NCI-H2227 (cell line): ENCODE data around the gene CACNB2.

ENCODE experiments used
- DNase-seq: peaks from one replicate; lab custom pipeline; 2025; ENCODE audit not compliant: unreplicated experiment; lab: John Stamatoyannopoulos, UW

The CACNB2 gene

DNA sequence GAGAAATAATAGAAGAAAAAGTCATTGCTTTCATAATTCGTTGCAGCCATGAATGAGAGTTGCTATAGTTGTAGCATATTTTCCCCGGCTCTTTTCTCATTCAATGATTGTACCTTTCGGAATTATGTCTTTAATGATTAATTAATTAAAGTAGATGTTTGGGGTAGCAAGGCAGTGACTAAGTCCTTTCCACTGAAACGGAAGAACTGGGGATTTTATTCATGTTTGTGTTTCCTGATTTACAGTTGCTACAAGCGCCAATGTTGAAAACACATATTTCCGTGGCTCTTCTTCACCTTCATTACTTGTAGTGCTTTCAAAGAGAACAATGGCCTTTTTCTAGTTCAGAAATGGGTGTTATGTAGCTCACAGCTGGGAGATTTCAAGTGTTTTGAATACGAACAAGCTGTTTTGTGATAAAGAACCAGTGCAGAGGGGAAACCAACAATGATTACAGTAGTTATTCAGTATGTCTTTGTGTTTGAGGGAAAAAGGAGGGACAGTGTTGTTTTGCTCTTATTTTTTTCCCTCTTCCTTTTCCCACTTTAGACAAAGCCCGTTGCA lies 357.7 kb downstream of the CACNB2 start:
- no peak for DNase-seq

- DNase-seq, result no peak
These were observed 358.8 kb downstream of the CACNB2 start for GRCh38 chr10:18498998-18499397.

- DNase-seq, result no peak
These were observed 360.4 kb downstream of the CACNB2 start for GRCh38 chr10:18500576-18500975.

DNA sequence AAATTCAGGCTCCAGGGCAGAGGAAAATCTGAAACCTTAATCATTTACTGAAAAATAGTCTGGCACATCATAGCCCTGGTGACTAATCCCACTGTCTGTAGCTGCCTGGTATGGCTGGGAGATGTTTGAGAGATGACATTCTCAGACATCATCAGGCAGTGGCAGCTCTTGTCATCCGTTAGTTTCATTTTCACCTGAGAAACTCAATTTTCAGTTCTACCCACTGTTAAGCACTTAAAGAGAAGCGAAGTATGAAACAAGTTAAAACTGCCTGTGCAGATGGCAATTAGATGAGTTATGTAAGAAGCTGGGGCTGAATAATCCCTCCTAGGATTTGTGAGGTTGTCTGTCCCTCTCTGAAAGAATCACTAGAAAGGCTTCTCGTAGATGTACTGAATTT lies 361.0 kb downstream of the CACNB2 start:
- no peak for DNase-seq

- DNase-seq, result no peak
These were observed 361.4 kb downstream of the CACNB2 start for GRCh38 chr10:18501629-18502028.

GRCh38 chr10:18504161-18504560 lies 363.9 kb downstream of the CACNB2 start:
- DNase-seq, result no peak

DNA sequence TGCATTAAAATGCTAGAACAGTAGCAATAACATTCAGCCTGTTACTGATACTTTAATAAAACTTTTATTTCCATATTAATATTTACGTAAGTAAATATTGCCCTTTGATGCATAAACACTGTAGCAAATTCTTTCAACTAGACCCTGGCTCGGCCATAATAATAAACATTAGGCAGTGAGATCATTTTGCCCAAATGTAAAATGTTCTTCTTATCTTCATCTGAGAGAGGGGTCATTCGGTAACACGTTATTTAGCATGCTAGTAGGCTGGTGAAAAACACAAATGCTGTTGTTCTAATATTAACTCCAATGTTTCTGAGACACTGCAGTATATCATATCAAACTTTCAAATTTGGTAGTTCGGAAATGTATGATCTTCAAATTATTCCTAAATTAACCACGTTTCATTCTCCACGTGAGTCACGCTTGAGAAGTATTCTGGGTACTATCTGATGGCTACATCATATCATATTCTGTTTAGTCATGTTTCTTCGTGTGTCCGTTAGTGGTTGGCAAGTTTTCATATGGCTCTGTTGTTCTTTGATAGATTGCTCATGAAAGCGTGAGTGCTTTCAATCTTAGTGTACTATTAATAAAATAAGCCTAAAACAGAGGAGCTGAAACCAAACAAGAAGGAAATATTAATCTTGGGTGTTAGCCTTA lies 365.4 kb downstream of the CACNB2 start:
- no peak for DNase-seq

DNA sequence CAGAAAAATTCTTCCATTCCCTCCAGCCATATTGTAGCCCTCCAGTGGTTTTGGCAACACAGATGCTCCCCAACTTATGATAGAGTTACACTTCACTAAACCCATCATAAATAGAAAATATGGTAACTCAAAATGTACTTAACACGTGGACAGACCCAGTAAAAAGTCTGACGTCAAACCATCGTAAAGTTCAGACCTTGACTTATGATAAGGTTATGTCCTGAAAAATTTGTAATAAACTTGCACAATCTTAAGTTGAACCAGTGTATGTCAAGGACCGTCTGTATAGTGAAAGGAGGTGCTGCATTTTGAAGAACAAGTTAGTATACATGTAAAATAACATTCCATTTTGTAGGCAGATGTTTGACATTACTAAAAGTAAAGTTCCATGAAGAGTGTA lies 368.4 kb downstream of the CACNB2 start:
- DNase-seq, result no peak

GRCh38 chr10:18514537-18514936 lies 374.3 kb downstream of the CACNB2 start:
- no peak for DNase-seq

- DNase-seq, result no peak
These were observed 376.6 kb downstream of the CACNB2 start for GRCh38 chr10:18516851-18517250.

DNA sequence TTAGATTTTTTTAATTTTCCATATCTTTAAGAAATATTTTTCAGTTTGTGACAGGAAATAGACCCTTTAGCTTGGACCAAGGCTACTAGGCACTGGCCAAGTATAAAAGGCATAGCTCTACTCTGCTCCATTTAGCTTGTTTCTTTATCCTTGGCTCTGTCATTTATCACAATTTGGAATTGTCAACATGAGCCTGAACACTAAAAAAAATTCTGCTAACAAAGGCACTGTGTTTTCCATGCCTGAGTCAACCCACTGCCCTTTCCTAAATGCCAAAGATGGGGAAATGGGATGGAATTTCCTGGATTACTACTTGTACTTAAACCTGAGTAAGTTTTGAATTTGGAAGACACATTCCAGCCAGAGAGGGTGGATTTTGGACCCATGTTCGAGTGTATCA lies 382.8 kb downstream of the CACNB2 start:
- no peak for DNase-seq

- no peak for DNase-seq
These were observed 383.6 kb downstream of the CACNB2 start for GRCh38 chr10:18523858-18524257.

- DNase-seq, result no peak
These were observed 387.5 kb downstream of the CACNB2 start for GRCh38 chr10:18527687-18528086.

DNA sequence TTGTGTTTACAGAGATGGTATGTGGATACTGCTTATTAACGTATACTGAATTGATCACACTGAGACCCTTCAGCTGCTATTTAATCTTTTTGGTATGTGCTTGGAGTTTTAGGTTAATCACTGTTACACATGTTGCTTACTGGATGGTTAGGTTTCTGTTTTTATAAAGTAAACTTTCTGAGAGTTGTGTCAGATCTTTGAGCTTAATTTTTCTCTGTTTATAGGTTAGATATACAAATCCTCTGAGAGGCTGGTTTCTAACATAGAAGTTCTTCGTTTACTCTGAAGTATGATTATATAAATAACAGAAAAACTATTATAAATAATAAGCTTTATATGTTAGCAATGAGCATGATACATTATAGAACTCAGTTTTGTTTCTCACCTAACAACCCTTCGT lies 388.1 kb downstream of the CACNB2 start:
- no peak for DNase-seq

DNA sequence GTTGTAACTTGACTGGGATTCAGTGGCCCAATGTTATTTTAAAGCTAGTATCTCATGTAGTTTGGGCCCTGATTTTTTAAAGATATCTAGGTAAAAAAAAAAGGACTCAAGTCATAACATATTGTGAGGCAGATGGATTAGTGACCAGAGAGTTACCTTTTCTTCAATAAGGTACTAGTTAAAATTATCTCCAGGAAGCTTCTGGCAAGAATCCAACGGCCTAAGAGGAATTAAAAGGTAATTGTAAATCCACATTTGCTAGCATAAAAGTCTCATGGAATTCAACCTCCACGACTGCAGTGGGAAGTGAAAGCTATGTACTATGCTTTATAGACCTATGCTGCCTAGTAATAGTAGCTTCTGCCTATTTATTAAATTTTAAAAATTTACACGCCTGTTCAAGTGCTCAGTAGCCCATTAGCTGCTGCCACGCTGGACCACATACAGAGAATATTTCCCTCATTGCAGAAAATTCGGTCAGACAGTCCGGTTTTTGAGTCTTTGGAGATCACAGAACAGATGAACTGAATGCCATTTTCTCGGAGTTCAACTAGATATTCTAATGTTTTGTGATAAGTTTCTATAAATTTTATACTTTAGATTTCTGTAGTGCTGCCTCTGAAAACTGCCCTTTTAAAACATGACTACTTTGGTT lies 392.8 kb downstream of the CACNB2 start:
- DNase-seq, result no peak

DNA sequence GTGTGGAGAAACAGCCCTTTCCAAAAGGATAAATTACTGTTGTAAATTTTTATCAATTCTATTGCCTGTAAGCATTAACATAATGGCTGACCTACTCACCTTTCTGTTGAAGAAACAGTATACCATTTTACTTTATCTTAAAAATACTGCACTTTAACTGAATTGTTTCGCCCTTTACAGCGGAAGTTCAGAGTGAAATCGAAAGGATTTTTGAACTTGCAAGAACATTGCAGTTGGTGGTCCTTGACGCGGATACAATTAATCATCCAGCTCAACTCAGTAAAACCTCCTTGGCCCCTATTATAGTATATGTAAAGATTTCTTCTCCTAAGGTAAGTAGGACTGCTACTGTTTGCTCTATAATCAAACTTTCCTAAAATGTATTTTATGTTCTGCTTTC lies 393.7 kb downstream of the CACNB2 start:
- DNase-seq, result no peak

DNA sequence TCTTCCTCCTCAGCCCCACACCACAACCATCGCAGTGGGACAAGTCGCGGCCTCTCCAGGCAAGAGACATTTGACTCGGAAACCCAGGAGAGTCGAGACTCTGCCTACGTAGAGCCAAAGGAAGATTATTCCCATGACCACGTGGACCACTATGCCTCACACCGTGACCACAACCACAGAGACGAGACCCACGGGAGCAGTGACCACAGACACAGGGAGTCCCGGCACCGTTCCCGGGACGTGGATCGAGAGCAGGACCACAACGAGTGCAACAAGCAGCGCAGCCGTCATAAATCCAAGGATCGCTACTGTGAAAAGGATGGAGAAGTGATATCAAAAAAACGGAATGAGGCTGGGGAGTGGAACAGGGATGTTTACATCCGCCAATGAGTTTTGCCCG lies 399.1 kb downstream of the CACNB2 start:
- DNase-seq, result no peak

- DNase-seq, result no peak
These were observed 400.0 kb downstream of the CACNB2 start for GRCh38 chr10:18540195-18540594.

DNA sequence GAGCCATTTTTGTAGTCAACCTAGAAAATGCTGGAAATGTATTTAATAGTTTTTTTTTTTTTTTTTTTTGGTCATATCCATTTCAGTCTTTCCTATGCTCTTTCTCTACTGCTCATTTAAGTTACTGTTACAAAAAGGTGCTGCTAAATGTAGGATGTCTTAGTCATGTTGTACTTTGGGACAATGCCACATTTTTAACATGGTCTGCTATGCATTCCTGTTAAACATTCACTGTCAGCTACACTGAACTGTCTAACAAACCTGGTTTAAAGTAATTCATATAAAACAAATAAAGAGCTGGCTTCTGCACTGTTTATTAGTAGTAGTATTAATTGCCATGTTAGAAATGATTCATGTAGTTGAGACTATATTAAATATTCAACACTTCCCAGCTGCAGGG lies 402.6 kb downstream of the CACNB2 start:
- no peak for DNase-seq

GRCh38 chr10:18545621-18546305 lies 405.5 kb downstream of the CACNB2 start:
- DNase-seq, result peak; percentile 38

DNA sequence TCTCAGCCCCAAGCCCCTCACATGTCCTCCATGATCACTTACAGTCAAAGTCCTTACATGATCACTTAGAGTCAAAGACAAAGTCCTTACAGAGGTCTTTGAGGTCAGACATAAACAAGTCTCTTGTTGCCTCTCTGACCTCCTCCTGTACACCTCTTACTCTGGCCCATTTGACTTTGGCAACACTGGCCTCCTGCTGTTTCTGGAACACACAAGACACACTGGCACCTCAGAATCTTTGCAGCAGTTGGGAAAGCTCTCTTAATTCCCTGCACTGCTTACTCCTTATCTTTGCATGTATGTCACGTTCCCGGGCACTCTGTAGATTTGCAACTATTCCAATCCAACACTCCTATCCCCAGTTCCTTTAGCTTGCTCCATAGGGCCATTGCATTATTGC lies 408.9 kb downstream of the CACNB2 start:
- DNase-seq, result no peak

GRCh38 chr10:18551473-18551872 lies 411.2 kb downstream of the CACNB2 start:
- DNase-seq, result no peak
